IMR-90 (cell line): ENCODE data around the gene GPR107. TPM values are rescaled to one million over a fixed set of nuclear protein-coding genes. Genes with fewer than 3 reads are reported as not detected.

Source experiments
- ATAC-seq: fragments of 200-7000 bp; cut with Tn5 transposase; 2 replicates; pipeline ENCODE4 v1.9.1; 2020; ENCODE audit warnings: low read depth, mild to moderate bottlenecking, moderate library complexity
- BruUV-seq: library from RNA; stranded (reverse); fragments of 400-500 nt; replicated peaks from 2 replicates; lab custom pipeline; 2021; lab: Mats Ljungman, UMichigan
- CTCF ChIA-PET: fragments of 300-600 bp; formaldehyde crosslinking; extraction: SDS; loops from one replicate; lab custom pipeline; 2021; ENCODE audit warnings: antibody characterized with exemption; lab: Yijun Ruan, JAX
- POLR2A ChIA-PET: fragments of 300-600 bp; sonication (Branson Sonifier 250); formaldehyde crosslinking; loops from one replicate; lab custom pipeline; 2022; ENCODE audit warnings: antibody characterized with exemption; ENCODE audit not compliant: unreplicated experiment; lab: Charles Lee
- DNase-seq: peaks from one replicate; pipeline ENCODE4 v3.0.0; 2013
- H2AFZ ChIP-seq: replicated peaks from 2 replicates; pipeline ENCODE3; 2013; ENCODE audit warnings: low read length, mild to moderate bottlenecking; ENCODE audit not compliant: poor library complexity
- H2AK5ac ChIP-seq: 2 replicates; pipeline ENCODE4 v1.6.1; 2013; ENCODE audit warnings: low read depth, low read length, inconsistent platforms
- H2AK9ac ChIP-seq: replicated peaks from 2 replicates; pipeline ENCODE3; 2013; ENCODE audit warnings: mild to moderate bottlenecking, low read depth, low read length, moderate library complexity; ENCODE audit not compliant: poor library complexity
- H2BK120ac ChIP-seq: 2 replicates; pipeline ENCODE4 v1.6.1; 2013; ENCODE audit warnings: low read depth, low read length, inconsistent platforms
- H2BK15ac ChIP-seq: 3 replicates; pipeline ENCODE4 v1.6.1; 2013; ENCODE audit warnings: low read depth, low read length, inconsistent platforms
- H2BK20ac ChIP-seq: 2 replicates; pipeline ENCODE4 v1.6.1; 2013; ENCODE audit warnings: low read depth, mild to moderate bottlenecking, inconsistent platforms, low read length, moderate library complexity
- H2BK5ac ChIP-seq: 2 replicates; pipeline ENCODE4 v1.6.1; 2013; ENCODE audit warnings: mild to moderate bottlenecking, low read depth, low read length, inconsistent platforms; ENCODE audit not compliant: poor library complexity, severe bottlenecking
- H3K14ac ChIP-seq: replicated peaks from 2 replicates; pipeline ENCODE4 v1.6.1; 2013; ENCODE audit warnings: low read depth, low read length, inconsistent platforms
- H3K18ac ChIP-seq: 2 replicates; pipeline ENCODE4 v1.6.1; 2013; ENCODE audit warnings: low read depth, low read length, control low read depth
- H3K23ac ChIP-seq: 2 replicates; pipeline ENCODE4 v1.6.1; 2013; ENCODE audit warnings: low read depth, low read length, inconsistent platforms
- H3K27ac ChIP-seq: 2 replicates; pipeline ENCODE4 v1.5.1; 2013; ENCODE audit warnings: mild to moderate bottlenecking, control low read depth, low read length; ENCODE audit not compliant: insufficient read depth
- H3K27me3 ChIP-seq: 2 replicates; pipeline ENCODE4 v1.6.1; 2013; ENCODE audit warnings: low read length; ENCODE audit not compliant: control insufficient read depth, insufficient read depth
- H3K36me3 ChIP-seq: 2 replicates; pipeline ENCODE4 v1.6.1; 2013; ENCODE audit warnings: low read length, mixed read lengths; ENCODE audit not compliant: control insufficient read depth, insufficient read depth
- H3K4ac ChIP-seq: 2 replicates; pipeline ENCODE4 v1.6.1; 2013; ENCODE audit warnings: low read depth, low read length, inconsistent platforms
- H3K4me1 ChIP-seq: 2 replicates; pipeline ENCODE4 v1.6.1; 2013; ENCODE audit warnings: low read length, mixed read lengths; ENCODE audit not compliant: control insufficient read depth, insufficient read depth
- H3K4me2 ChIP-seq: 2 replicates; pipeline ENCODE4 v1.6.1; 2013; ENCODE audit warnings: low read depth, mild to moderate bottlenecking, control low read depth, low read length, moderate library complexity
- H3K4me3 ChIP-seq: 2 replicates; pipeline ENCODE4 v1.5.1; 2013; ENCODE audit warnings: low read depth, mild to moderate bottlenecking, control low read depth, low read length, moderate library complexity; ENCODE audit not compliant: insufficient read depth
- H3K56ac ChIP-seq: 2 replicates; pipeline ENCODE4 v1.6.1; 2013; ENCODE audit warnings: low read length, inconsistent platforms; ENCODE audit not compliant: insufficient read depth; ENCODE audit errors: extremely low read depth
- H3K79me1 ChIP-seq, 2 experiments: 2 replicates each; pipeline ENCODE4 v1.6.1; 2013; ENCODE audit warnings: low read length in 2 of 2, inconsistent platforms in 1 of 2, low read depth in 1 of 2
- H3K9ac ChIP-seq: 2 replicates; pipeline ENCODE4 v1.6.1; 2013; ENCODE audit warnings: low read depth, low read length, control low read depth
- H3K9me1 ChIP-seq: 2 replicates; pipeline ENCODE4 v1.6.1; 2013; ENCODE audit warnings: low read length, inconsistent platforms; ENCODE audit not compliant: insufficient read depth
- H3K9me3 ChIP-seq: 2 replicates; pipeline ENCODE4 v1.6.1; 2013; ENCODE audit warnings: low read length; ENCODE audit not compliant: control insufficient read depth, insufficient read depth
- H4K20me1 ChIP-seq: 2 replicates; pipeline ENCODE4 v1.6.1; 2013; ENCODE audit warnings: low read length, inconsistent platforms; ENCODE audit not compliant: insufficient read depth
- H4K5ac ChIP-seq: 2 replicates; pipeline ENCODE4 v1.6.1; 2013; ENCODE audit warnings: mild to moderate bottlenecking, low read depth, low read length, control low read depth
- H4K8ac ChIP-seq, 2 experiments: 2 replicates each; pipeline ENCODE4 v1.6.1; 2013; ENCODE audit warnings: low read depth in 2 of 2, low read length in 2 of 2, control low read depth in 1 of 2, inconsistent platforms in 1 of 2
- H4K91ac ChIP-seq: 2 replicates; pipeline ENCODE4 v1.6.1; 2013; ENCODE audit warnings: low read depth, low read length, inconsistent platforms; ENCODE audit not compliant: insufficient read depth
- CTCF ChIP-seq: conservative IDR thresholded peaks from 2 replicates; pipeline ENCODE4 v1.5.1; 2012; ENCODE audit warnings: mild to moderate bottlenecking, low read depth, low read length, improper control_type of control experiment
- MAFK ChIP-seq: IDR thresholded peaks from 2 replicates; pipeline ENCODE4 v1.6.1; 2012; ENCODE audit warnings: low read depth, low read length, improper control_type of control experiment
- RFX5 ChIP-seq: IDR thresholded peaks from 2 replicates; pipeline ENCODE4 v1.8.0; 2012; ENCODE audit warnings: low read depth, mild to moderate bottlenecking, low read length, moderate library complexity
- WGBS, 2 experiments: methylation state at CpG; one replicate each; pipeline versions ENCODE4 v1.1.5 to v1.1.7; 2013; ENCODE audit warnings: missing lambda C conversion rate in 2 of 2; ENCODE audit not compliant: insufficient read length in 1 of 2; ENCODE audit errors: extremely low coverage in 2 of 2; 5-methylcytosine and 5-hydroxymethylcytosine counted together
- dilution Hi-C: fragments of 300-500 bp; cut with HindIII; formaldehyde crosslinking; loops from one replicate; pipeline ENCODE4 v1.14.3; 2018; ENCODE audit warnings: low sequenced_read_pairs; ENCODE audit not compliant: unreplicated experiment
- in situ Hi-C: fragments of 300-500 bp; cut with MboI; formaldehyde crosslinking; loops from 3 replicates; pipeline ENCODE4 v1.14.3; 2019; ENCODE audit warnings: low sequenced_read_pairs, inconsistent platforms, mixed read lengths
- intact Hi-C: fragments of 100-400 bp; cut with micrococcal nuclease; formaldehyde crosslinking; loops from 2 replicates; pipeline ENCODE4 v1.10.0; 2022
- polyA plus RNA-seq, 3 experiments: library from polyadenylated mRNA; depleted of rRNA; stranded (reverse); fragments of >200 nt; gene quantifications; 2 replicates each; pipeline ENCODE4 v1.2.3, GENCODE V29; 2012; ENCODE audit warnings: low replicate concordance in 1 of 3
- total RNA-seq: library from RNA; depleted of rRNA; stranded (reverse); fragments of >200 nt; gene quantifications from 2 replicates; pipeline ENCODE4 v1.2.3, GENCODE V29; 2012

Gene GPR107
- total and polyA plus RNA-seq, 2 of the 4 experiments (the other 2 are of a cell fraction): 16.7 to 21.6 TPM

GRCh38 chr9:130126721-130127433 lies 73.2 kb downstream of the GPR107 start:
- in situ Hi-C loops (no loop called here), dilution Hi-C loops (no loop called here), intact Hi-C loops (no loop called here)
- ChIA-PET CTCF (no interaction called here), POLR2A (no interaction called here)
- Histone ChIP-seq H3K18ac (no peak overlapping the region), H3K9me3 (no peaks in the 10 kb centered on the region), H3K56ac (no peak overlapping the region), H2AK5ac (0 out of 2 replicates have a peak overlapping the region, but pooled peaks have one; percentile 13), H3K4me2 (no peak overlapping the region), H2BK20ac (no peak overlapping the region), H3K9me1 (peaks cover 3% of the 10 kb centered on the region), H3K27me3 (no peaks in the 10 kb centered on the region), H4K91ac (no peak overlapping the region), H2BK120ac (no peak overlapping the region), H4K8ac (no peak overlapping the region), H3K4me1 (peaks cover 18% of the 10 kb centered on the region), H3K9ac (no peak overlapping the region), H3K27ac (no peak overlapping the region), H2AFZ (no peak overlapping the region), H3K4ac (no peak overlapping the region), H4K5ac (no peak overlapping the region), H3K14ac (no peak overlapping the region), H2BK5ac (no peak overlapping the region), H3K79me1 (peaks cover 0 to 9% of the 10 kb centered on the region in 2 experiments; a peak in 2 of 4 replicates), H3K23ac (no peak overlapping the region), H2AK9ac (no peak overlapping the region), H3K36me3 (peaks cover 24% of the 10 kb centered on the region), H3K4me3 (no peak overlapping the region), H2BK15ac (no peak overlapping the region), H4K20me1 (peaks cover 5% of the 10 kb centered on the region; the same call in 1 of the 2 replicates)
- TF ChIP-seq MAFK (no peak), CTCF (no peak), RFX5 (no peak)
- WGBS, 2 experiments: no CpG with 5 or more reads among the region's 4 CpGs
- no peak for DNase-seq
- no peak for ATAC-seq
- no TSS peak for BruUV-seq
